Measurements from ENCODE around the gene SLC15A2. TPM values are rescaled to one million over a fixed set of nuclear protein-coding genes. Genes with fewer than 3 reads are reported as not detected.
A peak's percentile ranks its signal among the peaks of the same experiment; 100 is the strongest.

The SLC15A2 gene
- polyA plus RNA-seq, 1 donor (not counting 4 experiments of a cell fraction or from before 2014, with no cell fraction given), result 2.6 TPM

DNA sequence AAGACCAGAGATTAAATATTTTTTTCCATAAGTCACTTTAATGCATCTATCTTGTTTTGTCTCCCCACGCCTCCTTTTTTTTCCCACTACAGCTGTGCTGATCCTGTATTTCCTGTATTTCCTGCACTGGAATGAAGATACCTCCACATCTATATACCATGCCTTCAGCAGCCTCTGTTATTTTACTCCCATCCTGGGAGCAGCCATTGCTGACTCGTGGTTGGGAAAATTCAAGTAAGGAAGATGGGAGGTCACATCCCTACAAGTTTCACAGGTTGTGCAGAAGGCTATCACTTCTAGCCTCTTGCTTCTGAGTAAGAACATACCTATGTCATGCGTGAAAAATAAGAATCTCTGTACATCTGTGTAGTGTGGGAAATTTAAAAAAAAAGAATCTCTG lies 3.1 kb downstream of the SLC15A2 start:
- FAIRE-seq (peak; percentile 9), DNase-seq (ENCODE audit: low read depth, low spot score) (no peak)
- Histone ChIP-seq H3K4me2 (ENCODE audit: control insufficient read depth, extremely low read depth, insufficient read depth, low read depth, low read length) (no peak overlapping the region), H3K27me3 (ENCODE audit: control insufficient read depth, extremely low read depth, insufficient read depth, low read length) (no peaks in the 10 kb centered on the region), H3K9ac (ENCODE audit: control insufficient read depth, extremely low read depth, insufficient read depth, low read length) (no peak overlapping the region), H3K9me3 (ENCODE audit: control insufficient read depth, low read depth, low read length) (no peaks in the 10 kb centered on the region), H3K27ac (ENCODE audit: control insufficient read depth, insufficient read depth, low read length) (no peak overlapping the region), H3K79me2 (ENCODE audit: control insufficient read depth, insufficient read depth, low read length) (no peaks in the 10 kb centered on the region), H4K20me1 (ENCODE audit: control insufficient read depth, extremely low read depth, insufficient read depth, low read length) (no peaks in the 10 kb centered on the region), H3K4me1 (ENCODE audit: control insufficient read depth, extremely low read depth, insufficient read depth, low read length) (no peaks in the 10 kb centered on the region), H3K4me3 (ENCODE audit: control insufficient read depth in 2 of 3, extremely low read depth in 1 of 3, insufficient read depth in 2 of 3, low read depth in 1 of 3, low read length in 3 of 3) (no peak overlapping the region), H3K9me1 (ENCODE audit: control insufficient read depth, extremely low read depth, insufficient read depth, low read length) (no peaks in the 10 kb centered on the region), H3K36me3 (ENCODE audit: control insufficient read depth in 2 of 2, extremely low read depth in 1 of 2, insufficient read depth in 2 of 2, low read length in 2 of 2) (no peaks in the 10 kb centered on the region), H2AFZ (ENCODE audit: control insufficient read depth, low read length) (no peak overlapping the region)
- dilution Hi-C loops (cut with MboI; ENCODE audit: extremely low pct_ligation_motif_present, low sequenced_read_pairs), result no loop called here
- TF ChIP-seq, protein P1, sequence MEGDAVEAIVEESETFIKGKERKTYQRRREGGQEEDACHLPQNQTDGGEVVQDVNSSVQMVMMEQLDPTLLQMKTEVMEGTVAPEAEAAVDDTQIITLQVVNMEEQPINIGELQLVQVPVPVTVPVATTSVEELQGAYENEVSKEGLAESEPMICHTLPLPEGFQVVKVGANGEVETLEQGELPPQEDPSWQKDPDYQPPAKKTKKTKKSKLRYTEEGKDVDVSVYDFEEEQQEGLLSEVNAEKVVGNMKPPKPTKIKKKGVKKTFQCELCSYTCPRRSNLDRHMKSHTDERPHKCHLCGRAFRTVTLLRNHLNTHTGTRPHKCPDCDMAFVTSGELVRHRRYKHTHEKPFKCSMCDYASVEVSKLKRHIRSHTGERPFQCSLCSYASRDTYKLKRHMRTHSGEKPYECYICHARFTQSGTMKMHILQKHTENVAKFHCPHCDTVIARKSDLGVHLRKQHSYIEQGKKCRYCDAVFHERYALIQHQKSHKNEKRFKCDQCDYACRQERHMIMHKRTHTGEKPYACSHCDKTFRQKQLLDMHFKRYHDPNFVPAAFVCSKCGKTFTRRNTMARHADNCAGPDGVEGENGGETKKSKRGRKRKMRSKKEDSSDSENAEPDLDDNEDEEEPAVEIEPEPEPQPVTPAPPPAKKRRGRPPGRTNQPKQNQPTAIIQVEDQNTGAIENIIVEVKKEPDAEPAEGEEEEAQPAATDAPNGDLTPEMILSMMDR (optimal IDR thresholded peaks at IDR 0.05 in 1 of 3, IDR thresholded peaks at IDR 0.05 in 1 of 3, conservative IDR thresholded peaks at IDR 0.05 in 1 of 3; ENCODE audit: extremely low read depth in 1 of 3, insufficient read depth in 2 of 3, low read length in 3 of 3), result no peak
- TF ChIP-seq EZH2 (IDR thresholded peaks at IDR 0.05; ENCODE audit: low read length), result no peak

DNA sequence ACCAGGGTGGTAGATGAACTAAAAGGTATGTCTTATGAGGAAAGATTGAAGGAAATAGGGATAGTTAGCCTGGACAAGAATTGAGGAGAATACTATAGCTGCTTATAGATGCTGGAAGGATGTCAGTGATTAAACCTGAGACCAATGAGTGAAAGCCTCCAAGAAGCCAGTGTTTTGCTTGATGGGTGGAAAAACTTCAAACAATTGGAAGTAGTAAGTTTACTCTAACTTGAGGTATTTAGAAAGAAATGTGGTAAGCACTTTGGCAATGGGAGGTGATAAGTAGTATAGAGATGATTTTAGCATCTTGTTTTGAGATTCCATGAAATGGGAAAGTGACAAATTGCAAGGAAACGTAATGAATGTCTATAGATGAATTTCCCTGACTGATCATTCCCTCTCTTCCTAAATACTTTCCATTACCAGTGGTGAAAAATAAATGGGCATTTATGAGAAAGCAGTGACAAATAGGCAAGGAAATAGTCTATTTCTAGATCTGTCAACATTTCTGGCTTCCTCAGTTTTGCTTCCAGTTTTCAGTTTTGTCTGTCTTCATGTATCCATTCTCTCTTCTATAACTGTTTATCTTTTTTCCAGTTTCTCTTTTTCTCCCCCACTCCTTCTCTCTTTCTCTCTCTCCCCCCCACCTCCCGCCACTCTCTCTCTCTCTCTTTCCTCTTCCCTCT lies 19.2 kb downstream of the SLC15A2 start:
- DNase-seq (ENCODE audit: low read depth, low spot score) (no peak), FAIRE-seq (no peak)
- Histone ChIP-seq H2AFZ (ENCODE audit: control insufficient read depth, low read length) (no peak overlapping the region), H3K4me3 (ENCODE audit: control insufficient read depth in 2 of 3, extremely low read depth in 1 of 3, insufficient read depth in 2 of 3, low read depth in 1 of 3, low read length in 3 of 3) (no peak overlapping the region), H3K79me2 (ENCODE audit: control insufficient read depth, insufficient read depth, low read length) (no peaks in the 10 kb centered on the region), H3K4me2 (ENCODE audit: control insufficient read depth, extremely low read depth, insufficient read depth, low read depth, low read length) (no peak overlapping the region), H3K9me3 (ENCODE audit: control insufficient read depth, low read depth, low read length) (no peaks in the 10 kb centered on the region), H3K4me1 (ENCODE audit: control insufficient read depth, extremely low read depth, insufficient read depth, low read length) (peaks cover 3% of the 10 kb centered on the region), H3K9me1 (ENCODE audit: control insufficient read depth, extremely low read depth, insufficient read depth, low read length) (no peaks in the 10 kb centered on the region), H3K9ac (ENCODE audit: control insufficient read depth, extremely low read depth, insufficient read depth, low read length) (no peak overlapping the region), H3K27me3 (ENCODE audit: control insufficient read depth, extremely low read depth, insufficient read depth, low read length) (no peaks in the 10 kb centered on the region), H3K36me3 (ENCODE audit: control insufficient read depth in 2 of 2, extremely low read depth in 1 of 2, insufficient read depth in 2 of 2, low read length in 2 of 2) (no peaks in the 10 kb centered on the region), H3K27ac (ENCODE audit: control insufficient read depth, insufficient read depth, low read length) (no peak overlapping the region), H4K20me1 (ENCODE audit: control insufficient read depth, extremely low read depth, insufficient read depth, low read length) (no peaks in the 10 kb centered on the region)
- dilution Hi-C loops (cut with MboI; ENCODE audit: extremely low pct_ligation_motif_present, low sequenced_read_pairs), result no loop called here
- TF ChIP-seq, protein P1 (optimal IDR thresholded peaks at IDR 0.05 in 1 of 3, IDR thresholded peaks at IDR 0.05 in 1 of 3, conservative IDR thresholded peaks at IDR 0.05 in 1 of 3; ENCODE audit: extremely low read depth in 1 of 3, insufficient read depth in 2 of 3, low read length in 3 of 3), result no peak
- no peak for TF ChIP-seq EZH2 (IDR thresholded peaks at IDR 0.05; ENCODE audit: low read length)
